A673 (cell line): ENCODE data around the gene FPR3.

ENCODE experiments used
- CTCF ChIP-seq: fragments of 300-800, 200-600 bp; sonication (generic); conservative IDR thresholded peaks from 2 replicates; pipeline ENCODE4 v1.5.1; 2017; ENCODE audit warnings: low read depth, mild to moderate bottlenecking, antibody characterized with exemption, low read length, moderate library complexity, mixed read lengths
- EZH2 ChIP-seq: fragments of 200-600 bp; sonication (generic); IDR thresholded peaks from 2 replicates; pipeline ENCODE4 v1.6.1; 2017; ENCODE audit warnings: borderline replicate concordance, low read depth, mild to moderate bottlenecking, mixed read lengths, antibody characterized with exemption, low read length; ENCODE audit not compliant: poor library complexity, severe bottlenecking

GRCh38 chr19:51824281-51825005 lies 29.5 kb downstream of the FPR3 start:
- TF ChIP-seq CTCF (no peak), EZH2 (no peak)
